IPS-18c (cell line): ENCODE results near the gene KCNC4.

Experiments used
- H3K4me3 ChIP-seq: 2 replicates; pipeline ENCODE4 v1.7.0; 2013; ENCODE audit warnings: low read depth, mild to moderate bottlenecking, low read length, moderate library complexity; ENCODE audit not compliant: insufficient read depth
- H3K9me3 ChIP-seq: one replicate; pipeline ENCODE4 v1.6.1; 2013; ENCODE audit warnings: mild to moderate bottlenecking, low read length, moderate library complexity; ENCODE audit not compliant: control insufficient read depth, insufficient read depth

Gene KCNC4

GRCh38 chr1:110185181-110185580 is 24.9 kb upstream of the KCNC4 start:
- Histone ChIP-seq H3K4me3 (no peak overlapping the region), H3K9me3 (peaks cover 2% of the 10 kb centered on the region)

- H3K9me3 ChIP-seq = peaks cover 2% of the 10 kb centered on the region
- no peak overlapping the region for H3K4me3 ChIP-seq
Observed at GRCh38 chr1:110186558-110186957, 23.6 kb upstream of the KCNC4 start.

DNA sequence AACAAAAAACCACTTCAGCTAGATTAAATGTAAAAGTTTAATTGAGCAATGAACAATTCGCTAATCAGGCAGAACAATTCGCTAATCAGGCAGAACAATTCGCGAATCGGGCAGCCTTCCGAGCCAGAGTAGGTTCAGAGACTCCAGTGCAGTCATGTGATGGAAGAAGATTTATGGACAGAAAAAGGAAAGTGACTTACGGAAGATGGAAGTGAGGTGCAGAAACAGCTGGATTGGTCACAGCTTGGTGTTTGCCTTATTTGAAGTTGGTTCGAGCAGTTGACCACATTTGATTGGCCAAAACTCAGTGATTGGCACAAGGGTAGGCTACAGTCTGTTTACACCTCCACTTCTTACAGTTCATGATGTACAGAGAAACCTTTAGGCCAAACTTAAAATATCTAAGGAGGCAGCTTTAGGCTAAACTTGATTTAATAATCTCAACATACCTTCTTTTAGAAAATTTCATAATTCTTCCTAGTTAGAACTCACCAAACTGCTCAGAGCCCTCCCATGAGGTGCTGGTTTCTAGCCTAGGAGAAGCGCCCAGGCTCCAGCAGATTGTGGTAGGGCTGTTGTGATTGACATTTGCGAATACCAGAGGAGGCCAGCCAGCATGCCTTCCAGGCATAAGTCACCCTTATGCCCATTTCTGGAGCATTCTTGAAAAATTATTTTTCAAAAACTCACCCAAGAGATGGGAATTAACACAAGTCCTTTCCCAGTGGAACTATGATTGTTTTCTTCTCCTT is 22.8 kb upstream of the KCNC4 start:
- Histone ChIP-seq H3K4me3 (no peak overlapping the region), H3K9me3 (no peaks in the 10 kb centered on the region)

DNA sequence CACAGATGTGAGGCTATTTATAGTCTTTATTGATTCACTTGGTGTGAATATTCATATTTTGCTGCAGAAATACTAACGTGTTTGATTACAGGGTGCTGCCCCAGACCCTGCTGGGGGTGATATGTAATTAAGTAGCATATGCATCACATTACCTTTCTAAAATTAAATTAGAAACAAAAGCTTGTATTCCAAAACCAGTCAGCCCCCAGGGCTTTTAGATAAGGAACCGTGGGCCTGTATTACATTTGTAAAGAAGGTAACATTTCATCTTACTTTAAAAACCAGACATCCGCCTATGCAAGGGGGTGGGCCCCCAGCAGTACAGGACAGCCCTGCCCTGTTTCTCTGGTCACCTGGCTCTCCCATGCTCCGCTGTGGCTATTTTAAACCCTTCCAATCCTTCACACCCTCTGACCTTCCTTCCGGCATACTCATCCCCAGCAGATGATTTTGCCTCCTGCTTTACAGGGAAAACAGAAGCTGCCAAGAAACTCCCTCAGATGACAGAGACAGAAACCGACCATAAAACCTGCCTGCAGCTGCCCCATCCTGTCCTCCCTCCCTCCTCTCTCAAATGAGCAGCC is 22.0 kb upstream of the KCNC4 start:
- Histone ChIP-seq H3K4me3 (no peak overlapping the region), H3K9me3 (no peaks in the 10 kb centered on the region)

- no peaks in the 10 kb centered on the region for H3K9me3 ChIP-seq
Observed at GRCh38 chr1:110189181-110189580, 20.9 kb upstream of the KCNC4 start.

GRCh38 chr1:110190282-110190929 is 19.7 kb upstream of the KCNC4 start:
- H3K9me3 ChIP-seq = no peaks in the 10 kb centered on the region
- H3K4me3 ChIP-seq = no peak overlapping the region

More at GRCh38 chr1:110189181-110189580, 20.9 kb upstream of the KCNC4 start:
- H3K4me3 ChIP-seq = no peak overlapping the region

GRCh38 chr1:110192541-110192940 is 17.6 kb upstream of the KCNC4 start:
- no peak overlapping the region for H3K4me3 ChIP-seq
- H3K9me3 ChIP-seq = no peaks in the 10 kb centered on the region

DNA sequence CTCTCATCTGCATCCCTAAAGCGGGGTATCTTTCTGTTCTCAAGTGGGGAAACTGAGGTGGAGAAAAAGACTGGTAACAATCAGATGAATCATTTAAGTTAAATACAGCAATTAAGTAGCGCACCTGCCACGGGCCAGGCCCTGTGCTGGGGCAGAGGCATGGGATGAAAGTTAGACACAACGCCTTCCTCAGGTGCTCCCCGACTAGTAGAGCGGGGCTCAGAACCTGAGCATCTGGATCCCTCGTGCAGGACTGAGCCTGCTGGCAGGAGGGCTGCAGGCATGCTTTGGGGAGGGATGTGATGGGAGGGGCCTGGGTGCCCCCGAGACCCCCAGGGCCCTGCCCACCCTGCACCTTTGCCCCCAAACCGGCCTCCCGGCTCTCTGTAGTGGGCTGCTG is 14.9 kb upstream of the KCNC4 start:
- no peak overlapping the region for H3K4me3 ChIP-seq
- no peaks in the 10 kb centered on the region for H3K9me3 ChIP-seq

DNA sequence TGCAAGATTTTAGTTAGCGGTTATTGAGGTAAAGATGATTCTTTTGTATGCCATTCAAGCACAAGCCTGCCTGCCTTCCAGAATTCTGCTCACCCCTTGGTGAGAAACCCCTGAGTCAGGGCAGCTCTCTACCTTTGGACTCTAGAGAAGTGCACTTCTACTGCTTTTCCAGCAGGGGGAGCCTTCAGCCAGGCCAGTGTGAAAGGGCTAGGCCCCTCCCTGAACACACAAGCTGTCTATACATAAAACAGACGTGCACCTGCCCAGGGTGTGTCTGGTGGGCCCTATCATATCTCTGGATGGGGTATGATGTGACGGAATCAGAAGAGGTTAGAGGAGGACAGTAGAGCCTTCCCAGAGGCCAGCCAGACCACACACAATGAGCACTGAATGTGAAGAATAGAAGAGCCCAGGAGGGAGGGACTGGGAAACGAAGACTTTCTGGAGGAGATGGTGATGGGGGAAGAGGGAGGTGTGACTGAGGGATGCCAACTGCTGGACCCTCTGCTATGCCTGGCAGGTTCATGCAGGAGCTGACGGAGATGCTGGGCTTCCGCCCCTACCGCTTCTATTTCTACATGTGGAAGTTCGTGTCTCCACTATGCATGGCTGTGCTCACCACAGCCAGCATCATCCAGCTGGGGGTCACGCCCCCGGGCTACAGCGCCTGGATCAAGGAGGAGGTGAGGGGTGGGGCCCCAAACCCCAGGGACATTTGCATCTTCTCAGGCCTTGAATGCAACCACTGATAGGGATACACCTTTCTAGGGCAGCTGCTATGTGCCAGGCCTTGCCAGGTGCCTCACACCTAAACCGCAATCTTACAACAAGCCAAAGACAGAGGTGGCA is 13.0 kb upstream of the KCNC4 start:
- H3K4me3 ChIP-seq = no peak overlapping the region
- H3K9me3 ChIP-seq = no peaks in the 10 kb centered on the region

DNA sequence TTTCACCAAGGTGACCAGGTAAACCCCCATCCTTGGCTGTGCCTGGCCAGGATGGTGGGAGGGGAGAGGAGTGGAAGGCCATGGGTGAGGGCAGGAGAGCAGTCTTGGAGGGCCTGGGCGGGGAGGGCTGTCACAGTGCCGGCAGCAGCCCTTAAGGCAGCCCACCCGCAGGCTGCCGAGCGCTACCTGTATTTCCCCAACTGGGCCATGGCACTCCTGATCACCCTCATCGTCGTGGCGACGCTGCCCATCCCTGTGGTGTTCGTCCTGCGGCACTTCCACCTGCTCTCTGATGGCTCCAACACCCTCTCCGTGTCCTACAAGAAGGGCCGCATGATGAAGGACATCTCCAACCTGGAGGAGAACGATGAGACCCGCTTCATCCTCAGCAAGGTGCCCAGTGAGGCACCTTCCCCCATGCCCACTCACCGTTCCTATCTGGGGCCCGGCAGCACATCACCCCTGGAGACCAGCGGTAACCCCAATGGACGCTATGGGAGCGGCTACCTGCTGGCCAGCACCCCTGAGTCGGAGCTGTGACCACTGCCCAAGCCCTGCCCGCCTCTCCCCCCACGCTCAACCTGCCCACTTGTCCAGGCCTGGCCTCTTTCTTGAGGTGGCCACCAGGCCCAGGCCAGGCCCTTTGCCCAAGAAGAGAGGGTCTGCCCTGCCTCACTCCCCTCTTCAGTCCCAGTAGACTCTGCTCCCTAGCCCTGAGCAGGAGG is 12.0 kb upstream of the KCNC4 start:
- Histone ChIP-seq H3K9me3 (no peaks in the 10 kb centered on the region), H3K4me3 (no peak overlapping the region)

- H3K4me3 ChIP-seq = no peak overlapping the region
- H3K9me3 ChIP-seq = no peaks in the 10 kb centered on the region
Observed at GRCh38 chr1:110198746-110199145, 11.4 kb upstream of the KCNC4 start.

DNA sequence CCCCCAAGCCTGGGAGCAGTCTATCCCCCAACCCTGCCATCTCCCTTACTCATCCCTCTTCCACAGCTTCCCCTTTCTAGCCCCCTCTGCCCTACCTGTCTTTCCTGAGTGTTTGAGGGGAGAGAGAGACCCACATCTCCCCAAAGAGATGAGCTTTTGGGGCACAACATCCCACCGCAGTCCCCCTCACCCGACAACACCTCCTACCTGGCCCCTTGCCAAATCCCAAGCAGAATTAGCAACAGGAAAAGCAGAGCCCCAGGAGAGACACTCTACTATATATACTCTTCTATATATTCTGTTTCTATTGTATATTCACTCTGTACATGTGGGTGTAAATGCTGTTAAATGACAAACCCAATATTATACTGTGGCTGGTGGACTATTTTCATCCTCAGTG is 9.9 kb upstream of the KCNC4 start:
- H3K9me3 ChIP-seq = no peaks in the 10 kb centered on the region
- no peak overlapping the region for H3K4me3 ChIP-seq

- Histone ChIP-seq H3K9me3 (no peaks in the 10 kb centered on the region), H3K4me3 (no peak overlapping the region)
Observed at GRCh38 chr1:110200666-110201065, 9.4 kb upstream of the KCNC4 start.

- no peaks in the 10 kb centered on the region for H3K9me3 ChIP-seq
- H3K4me3 ChIP-seq = no peak overlapping the region
Observed at GRCh38 chr1:110201157-110201825, 8.8 kb upstream of the KCNC4 start.

DNA sequence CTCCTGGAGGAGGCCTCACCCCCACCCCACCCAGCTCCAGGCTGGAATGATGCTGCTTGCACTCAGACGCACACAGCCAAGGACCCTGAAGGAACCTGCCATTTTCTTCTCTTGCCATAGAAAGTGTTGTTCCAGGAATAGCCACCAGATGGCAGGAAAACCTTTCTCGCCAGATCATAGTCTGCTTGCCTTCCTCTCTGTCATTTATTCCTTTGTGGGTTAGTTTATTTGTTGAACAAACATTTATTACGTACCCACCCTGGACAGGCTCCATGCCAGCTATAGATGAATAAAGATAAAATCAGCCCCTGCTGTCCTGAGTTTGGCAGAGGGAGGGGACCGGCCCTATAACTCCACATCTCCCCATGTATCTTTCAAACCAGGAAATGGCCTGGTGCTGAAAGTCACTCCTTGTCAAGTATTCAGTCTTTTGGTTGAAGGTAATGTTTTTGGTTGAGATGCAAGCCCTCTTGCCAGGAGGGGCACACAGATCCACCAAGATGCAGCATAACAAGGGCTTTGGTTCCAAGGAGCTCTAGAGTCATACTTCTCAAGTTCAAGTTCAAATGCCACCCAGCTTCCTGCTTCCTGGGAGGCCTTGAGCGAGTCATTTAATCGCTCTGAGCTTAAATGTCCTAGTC is 7.0 kb upstream of the KCNC4 start:
- Histone ChIP-seq H3K9me3 (no peaks in the 10 kb centered on the region), H3K4me3 (no peak overlapping the region)

- peaks cover 2% of the 10 kb centered on the region for H3K9me3 ChIP-seq
- H3K4me3 ChIP-seq = no peak overlapping the region
Observed at GRCh38 chr1:110205156-110205555, 5.0 kb upstream of the KCNC4 start.
